HG03432 (cell line): ENCODE measurements around the gene SULT1C4.
"Not testable (repeated sequence)": the region's sequence is repeated elsewhere in the genome, so short reads cannot be mapped to it uniquely, and the experiment has no call there.

Source experiments
- ATAC-seq: cut with Tn5 transposase; IDR thresholded peaks from one replicate; pipeline ENCODE4 v1.9.1; 2021; ENCODE audit warnings: mild to moderate bottlenecking, moderate library complexity; ENCODE audit not compliant: unreplicated experiment

Gene SULT1C4

GRCh38 chr2:108412995-108413710 is 35.4 kb downstream of the SULT1C4 start:
- no peak for ATAC-seq

GRCh38 chr2:108413711-108414095 is 35.9 kb downstream of the SULT1C4 start:
- ATAC-seq: no peak

GRCh38 chr2:108414256-108414876 is 36.6 kb downstream of the SULT1C4 start:
- no peak for ATAC-seq

- no peak for ATAC-seq
Observed at GRCh38 chr2:108414945-108415344, 37.2 kb downstream of the SULT1C4 start.

- ATAC-seq: no peak
Observed at GRCh38 chr2:108417254-108417653, 39.5 kb downstream of the SULT1C4 start.

GRCh38 chr2:108418416-108418815 is 40.7 kb downstream of the SULT1C4 start:
- ATAC-seq: no peak

GRCh38 chr2:108423067-108423466 is 45.3 kb downstream of the SULT1C4 start:
- no peak for ATAC-seq

- ATAC-seq: no peak
Observed at GRCh38 chr2:108423502-108424251, 45.9 kb downstream of the SULT1C4 start.

- no peak for ATAC-seq
Observed at GRCh38 chr2:108428286-108429009, 50.7 kb downstream of the SULT1C4 start.

- ATAC-seq: not testable (repeated sequence)
Observed at GRCh38 chr2:108435578-108435977, 57.8 kb downstream of the SULT1C4 start.

- no peak for ATAC-seq
Observed at GRCh38 chr2:108436976-108437375, 59.2 kb downstream of the SULT1C4 start.
